K562 (cell line): ENCODE data around the gene FAM83F. TPM values are rescaled to one million over a fixed set of nuclear protein-coding genes. Genes with fewer than 3 reads are reported as not detected.
A peak's percentile ranks its signal among the peaks of the same experiment; 100 is the strongest.

Experiments used
- HNRNPH1 ChIP-seq: fragments of 200-400 bp; formaldehyde crosslinking; optimal IDR thresholded peaks from 2 replicates; pipeline ENCODE3; 2017; ENCODE audit warnings: low read depth, mild to moderate bottlenecking, low read length, moderate library complexity
- MCM2 ChIP-seq: fragments of 450-650 bp; IDR thresholded peaks from 2 replicates; pipeline ENCODE4 v1.6.1; 2017; ENCODE audit warnings: low read depth, mild to moderate bottlenecking
- POLR2B ChIP-seq: fragments of 450-650 bp; IDR thresholded peaks from 2 replicates; pipeline ENCODE4 v1.6.1; 2018; ENCODE audit warnings: low read depth; ENCODE audit not compliant: partially characterized antibody
- SMARCA5 ChIP-seq: fragments of 450-650 bp; IDR thresholded peaks from 2 replicates; pipeline ENCODE4 v1.6.1; 2016
- TCF3 ChIP-seq: sonication (generic); formaldehyde crosslinking; IDR thresholded peaks from 2 replicates; pipeline ENCODE4 v1.4.0; 2020; ENCODE audit warnings: mild to moderate bottlenecking, missing genetic modification reagents
- TSC22D4 ChIP-seq: fragments of 450-650 bp; IDR thresholded peaks from 2 replicates; pipeline ENCODE4 v1.6.1; 2016; ENCODE audit warnings: missing genetic modification characterization, missing biosample characterization, control low read depth
- ZNF253 ChIP-seq: fragments of 250-450 bp; sonication (Bioruptor Pico); conservative IDR thresholded peaks from 2 replicates; pipeline ENCODE4 v1.6.1; 2021; ENCODE audit warnings: mild to moderate bottlenecking
- polyA plus RNA-seq, 8 experiments: library from polyadenylated mRNA; depleted of rRNA in 4 of 8; stranded (reverse) in 5 of 8; unstranded in 3 of 8; fragments of >200 nt; fragmentation: Nextera tagmentation in 2 of 8; fragmentation: Illumina TruSeq in 1 of 8; extraction: Ambion mirVana in 2 of 8; extraction: Trizol in 1 of 8; gene quantifications; 2 replicates each; pipeline versions ENCODE4 v1.2.1 to v1.2.3, GENCODE V29; 2011 to 2014; ENCODE audit warnings: inconsistent platforms in 1 of 8, missing spikeins in 1 of 8
- total RNA-seq, 7 experiments: library from RNA; depleted of rRNA in 6 of 7; stranded (reverse); fragments of >200 nt in 6 of 7; fragmentation: Illumina TruSeq in 2 of 7; extraction: Trizol in 2 of 7; gene quantifications; 2 replicates each; pipeline versions ENCODE4 v1.2.1 to v1.2.3, GENCODE V29; 2011 to 2021; ENCODE audit warnings: low replicate concordance in 1 of 7
- TF ChIP-seq, protein P1 (sequence below): fragments of 250-450 bp; sonication (Bioruptor Pico); IDR thresholded peaks from 2 replicates; pipeline ENCODE4 v1.8.0; 2022; ENCODE audit warnings: inconsistent platforms, mild to moderate bottlenecking, moderate library complexity, borderline replicate concordance
- TF ChIP-seq, protein P2 (sequence below): fragments of 450-650 bp; IDR thresholded peaks from 2 replicates; pipeline ENCODE4 v1.7.1; 2018; ENCODE audit warnings: mild to moderate bottlenecking, low read depth; ENCODE audit not compliant: partially characterized antibody
- TF ChIP-seq, protein P3 (sequence below): fragments of 250-450 bp; sonication (Bioruptor Pico); IDR thresholded peaks from 2 replicates; pipeline ENCODE4 v1.5.0; 2021; ENCODE audit warnings: mild to moderate bottlenecking, moderate library complexity
- TF ChIP-seq, protein P4 (sequence below): fragments of 250-450 bp; sonication (Bioruptor Pico); IDR thresholded peaks from 2 replicates; pipeline ENCODE4 v1.4.0; 2020
- TF ChIP-seq, protein P5 (sequence below): fragments of 450-650 bp; formaldehyde crosslinking; IDR thresholded peaks from 2 replicates; pipeline ENCODE4 v1.4.0; 2022; ENCODE audit warnings: missing genetic modification characterization

The FAM83F gene
- total and polyA plus RNA-seq, 9 of the 15 experiments (the other 6 are each of a cell fraction or from before 2014, with no cell fraction given) = under 0.01 to 0.13 (median 0.04) TPM; not detected in 1

DNA sequence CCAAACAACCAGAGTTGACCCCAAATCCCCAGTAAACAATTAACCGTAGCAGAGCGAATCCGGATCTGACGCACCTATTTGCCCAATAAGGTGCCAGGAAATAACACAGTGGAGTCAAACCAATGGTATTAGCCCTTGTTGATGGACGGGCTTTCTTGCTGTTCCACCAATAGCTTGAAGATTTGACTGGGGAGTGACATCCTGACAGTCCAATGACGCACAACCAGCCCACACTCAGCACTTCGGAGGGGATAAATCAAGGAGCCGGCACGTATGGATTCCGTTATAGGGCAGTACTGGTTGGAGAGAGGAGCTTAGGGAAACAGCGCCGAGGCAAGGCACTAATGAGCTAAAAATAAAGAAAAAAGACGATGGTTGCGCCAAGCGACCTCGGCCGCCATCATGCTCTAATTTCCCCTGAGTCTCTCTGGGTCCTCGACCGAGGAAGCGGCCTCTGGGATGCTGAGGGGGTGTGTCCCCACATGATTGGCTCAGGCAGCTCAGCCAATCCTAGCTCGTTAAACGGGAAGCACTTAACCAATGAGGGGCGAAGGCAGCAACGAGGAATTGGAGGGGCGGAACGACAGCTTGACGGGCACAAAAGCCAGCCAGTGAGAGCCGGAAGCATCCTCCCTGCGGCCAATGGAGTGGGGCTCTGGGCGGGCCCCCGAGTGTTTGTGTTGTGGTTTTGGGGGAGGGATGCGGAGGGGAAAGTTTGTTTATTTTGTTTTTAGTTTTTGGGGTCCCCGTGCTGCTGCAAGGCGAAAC is 49.5 kb downstream of the FAM83F start (continued):
- TF ChIP-seq, protein P1, sequence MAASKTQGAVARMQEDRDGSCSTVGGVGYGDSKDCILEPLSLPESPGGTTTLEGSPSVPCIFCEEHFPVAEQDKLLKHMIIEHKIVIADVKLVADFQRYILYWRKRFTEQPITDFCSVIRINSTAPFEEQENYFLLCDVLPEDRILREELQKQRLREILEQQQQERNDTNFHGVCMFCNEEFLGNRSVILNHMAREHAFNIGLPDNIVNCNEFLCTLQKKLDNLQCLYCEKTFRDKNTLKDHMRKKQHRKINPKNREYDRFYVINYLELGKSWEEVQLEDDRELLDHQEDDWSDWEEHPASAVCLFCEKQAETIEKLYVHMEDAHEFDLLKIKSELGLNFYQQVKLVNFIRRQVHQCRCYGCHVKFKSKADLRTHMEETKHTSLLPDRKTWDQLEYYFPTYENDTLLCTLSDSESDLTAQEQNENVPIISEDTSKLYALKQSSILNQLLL (CRISPR knock-in tag) = no peak
- TF ChIP-seq TSC22D4 (tag) (no peak), TCF3 (no peak), POLR2B (peak; percentile 84), SMARCA5 (no peak), ZNF253 (no peak), MCM2 (no peak), HNRNPH1 (no peak)
- TF ChIP-seq, protein P2, sequence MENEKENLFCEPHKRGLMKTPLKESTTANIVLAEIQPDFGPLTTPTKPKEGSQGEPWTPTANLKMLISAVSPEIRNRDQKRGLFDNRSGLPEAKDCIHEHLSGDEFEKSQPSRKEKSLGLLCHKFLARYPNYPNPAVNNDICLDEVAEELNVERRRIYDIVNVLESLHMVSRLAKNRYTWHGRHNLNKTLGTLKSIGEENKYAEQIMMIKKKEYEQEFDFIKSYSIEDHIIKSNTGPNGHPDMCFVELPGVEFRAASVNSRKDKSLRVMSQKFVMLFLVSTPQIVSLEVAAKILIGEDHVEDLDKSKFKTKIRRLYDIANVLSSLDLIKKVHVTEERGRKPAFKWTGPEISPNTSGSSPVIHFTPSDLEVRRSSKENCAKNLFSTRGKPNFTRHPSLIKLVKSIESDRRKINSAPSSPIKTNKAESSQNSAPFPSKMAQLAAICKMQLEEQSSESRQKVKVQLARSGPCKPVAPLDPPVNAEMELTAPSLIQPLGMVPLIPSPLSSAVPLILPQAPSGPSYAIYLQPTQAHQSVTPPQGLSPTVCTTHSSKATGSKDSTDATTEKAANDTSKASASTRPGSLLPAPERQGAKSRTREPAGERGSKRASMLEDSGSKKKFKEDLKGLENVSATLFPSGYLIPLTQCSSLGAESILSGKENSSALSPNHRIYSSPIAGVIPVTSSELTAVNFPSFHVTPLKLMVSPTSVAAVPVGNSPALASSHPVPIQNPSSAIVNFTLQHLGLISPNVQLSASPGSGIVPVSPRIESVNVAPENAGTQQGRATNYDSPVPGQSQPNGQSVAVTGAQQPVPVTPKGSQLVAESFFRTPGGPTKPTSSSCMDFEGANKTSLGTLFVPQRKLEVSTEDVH = no peak
- TF ChIP-seq, protein P3, sequence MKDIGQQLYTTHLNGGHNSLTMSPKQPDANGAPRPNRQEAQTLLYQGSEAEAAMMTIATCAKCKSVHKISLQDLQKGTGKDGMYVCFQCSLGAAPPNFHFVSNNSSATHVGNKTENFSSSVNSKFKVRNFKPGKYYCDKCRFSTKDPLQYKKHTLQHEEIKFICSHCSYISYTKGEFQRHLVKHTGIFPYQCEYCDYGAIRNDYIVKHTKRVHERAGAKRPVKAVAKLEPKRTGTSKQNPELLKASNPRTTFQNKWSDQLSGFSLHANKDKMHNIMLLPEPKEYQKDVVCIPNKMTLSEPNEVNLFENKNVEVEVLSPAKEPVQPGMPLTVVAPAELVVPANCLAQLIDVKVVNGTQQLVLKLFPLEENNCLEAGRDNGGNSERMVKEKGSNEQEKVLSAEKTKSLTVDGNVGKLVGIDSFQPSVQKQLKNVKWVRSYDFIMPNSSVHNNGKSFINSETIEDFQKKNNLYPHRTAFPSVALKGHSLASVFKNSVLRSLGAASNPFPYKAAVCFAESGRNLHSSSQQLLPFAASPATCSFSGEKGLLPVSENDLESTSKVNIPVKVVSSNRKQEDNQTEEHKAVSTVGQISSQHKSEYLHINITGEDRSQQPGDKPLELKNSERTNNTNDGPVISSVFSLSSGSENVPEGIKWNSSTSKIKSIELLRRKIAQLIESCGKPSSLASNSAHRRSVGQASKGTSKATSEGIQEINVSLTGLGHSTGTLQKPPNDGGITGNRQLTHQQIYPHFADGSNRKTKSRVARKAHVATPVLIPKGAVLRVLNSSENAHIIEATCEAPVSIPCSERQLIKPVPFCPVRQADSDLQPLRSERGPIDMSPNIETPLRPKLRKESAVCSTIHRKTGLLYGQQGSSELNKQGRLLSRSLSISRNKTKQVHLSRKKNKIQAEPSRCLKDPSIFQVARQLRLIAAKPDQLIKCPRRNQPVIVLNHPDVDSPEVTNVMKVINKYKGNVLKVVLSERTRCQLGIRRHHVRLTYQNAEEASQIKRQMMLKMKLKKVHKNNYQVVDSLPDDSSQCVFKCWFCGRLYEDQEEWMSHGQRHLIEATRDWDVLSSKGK (CRISPR knock-in tag) = no peak
- TF ChIP-seq, protein P4, sequence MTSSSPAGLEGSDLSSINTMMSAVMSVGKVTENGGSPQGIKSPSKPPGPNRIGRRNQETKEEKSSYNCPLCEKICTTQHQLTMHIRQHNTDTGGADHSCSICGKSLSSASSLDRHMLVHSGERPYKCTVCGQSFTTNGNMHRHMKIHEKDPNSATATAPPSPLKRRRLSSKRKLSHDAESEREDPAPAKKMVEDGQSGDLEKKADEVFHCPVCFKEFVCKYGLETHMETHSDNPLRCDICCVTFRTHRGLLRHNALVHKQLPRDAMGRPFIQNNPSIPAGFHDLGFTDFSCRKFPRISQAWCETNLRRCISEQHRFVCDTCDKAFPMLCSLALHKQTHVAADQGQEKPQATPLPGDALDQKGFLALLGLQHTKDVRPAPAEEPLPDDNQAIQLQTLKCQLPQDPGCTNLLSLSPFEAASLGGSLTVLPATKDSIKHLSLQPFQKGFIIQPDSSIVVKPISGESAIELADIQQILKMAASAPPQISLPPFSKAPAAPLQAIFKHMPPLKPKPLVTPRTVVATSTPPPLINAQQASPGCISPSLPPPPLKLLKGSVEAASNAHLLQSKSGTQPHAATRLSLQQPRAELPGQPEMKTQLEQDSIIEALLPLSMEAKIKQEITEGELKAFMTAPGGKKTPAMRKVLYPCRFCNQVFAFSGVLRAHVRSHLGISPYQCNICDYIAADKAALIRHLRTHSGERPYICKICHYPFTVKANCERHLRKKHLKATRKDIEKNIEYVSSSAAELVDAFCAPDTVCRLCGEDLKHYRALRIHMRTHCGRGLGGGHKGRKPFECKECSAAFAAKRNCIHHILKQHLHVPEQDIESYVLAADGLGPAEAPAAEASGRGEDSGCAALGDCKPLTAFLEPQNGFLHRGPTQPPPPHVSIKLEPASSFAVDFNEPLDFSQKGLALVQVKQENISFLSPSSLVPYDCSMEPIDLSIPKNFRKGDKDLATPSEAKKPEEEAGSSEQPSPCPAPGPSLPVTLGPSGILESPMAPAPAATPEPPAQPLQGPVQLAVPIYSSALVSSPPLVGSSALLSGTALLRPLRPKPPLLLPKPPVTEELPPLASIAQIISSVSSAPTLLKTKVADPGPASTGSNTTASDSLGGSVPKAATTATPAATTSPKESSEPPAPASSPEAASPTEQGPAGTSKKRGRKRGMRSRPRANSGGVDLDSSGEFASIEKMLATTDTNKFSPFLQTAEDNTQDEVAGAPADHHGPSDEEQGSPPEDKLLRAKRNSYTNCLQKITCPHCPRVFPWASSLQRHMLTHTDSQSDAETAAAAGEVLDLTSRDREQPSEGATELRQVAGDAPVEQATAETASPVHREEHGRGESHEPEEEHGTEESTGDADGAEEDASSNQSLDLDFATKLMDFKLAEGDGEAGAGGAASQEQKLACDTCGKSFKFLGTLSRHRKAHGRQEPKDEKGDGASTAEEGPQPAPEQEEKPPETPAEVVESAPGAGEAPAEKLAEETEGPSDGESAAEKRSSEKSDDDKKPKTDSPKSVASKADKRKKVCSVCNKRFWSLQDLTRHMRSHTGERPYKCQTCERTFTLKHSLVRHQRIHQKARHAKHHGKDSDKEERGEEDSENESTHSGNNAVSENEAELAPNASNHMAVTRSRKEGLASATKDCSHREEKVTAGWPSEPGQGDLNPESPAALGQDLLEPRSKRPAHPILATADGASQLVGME (CRISPR knock-in tag) = peak; percentile 74
- TF ChIP-seq, protein P5, sequence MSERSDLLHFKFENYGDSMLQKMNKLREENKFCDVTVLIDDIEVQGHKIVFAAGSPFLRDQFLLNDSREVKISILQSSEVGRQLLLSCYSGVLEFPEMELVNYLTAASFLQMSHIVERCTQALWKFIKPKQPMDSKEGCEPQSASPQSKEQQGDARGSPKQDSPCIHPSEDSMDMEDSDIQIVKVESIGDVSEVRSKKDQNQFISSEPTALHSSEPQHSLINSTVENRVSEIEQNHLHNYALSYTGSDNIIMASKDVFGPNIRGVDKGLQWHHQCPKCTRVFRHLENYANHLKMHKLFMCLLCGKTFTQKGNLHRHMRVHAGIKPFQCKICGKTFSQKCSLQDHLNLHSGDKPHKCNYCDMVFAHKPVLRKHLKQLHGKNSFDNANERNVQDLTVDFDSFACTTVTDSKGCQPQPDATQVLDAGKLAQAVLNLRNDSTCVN (CRISPR knock-in tag) = 0 out of 2 replicates have a peak, but pooled peaks have one; percentile 54
